NCI-H2227 (cell line): Measurements from ENCODE around the gene FARS2.

Experiments used
- DNase-seq: peaks from one replicate; lab custom pipeline; 2025; ENCODE audit not compliant: unreplicated experiment; lab: John Stamatoyannopoulos, UW

Gene FARS2

DNA sequence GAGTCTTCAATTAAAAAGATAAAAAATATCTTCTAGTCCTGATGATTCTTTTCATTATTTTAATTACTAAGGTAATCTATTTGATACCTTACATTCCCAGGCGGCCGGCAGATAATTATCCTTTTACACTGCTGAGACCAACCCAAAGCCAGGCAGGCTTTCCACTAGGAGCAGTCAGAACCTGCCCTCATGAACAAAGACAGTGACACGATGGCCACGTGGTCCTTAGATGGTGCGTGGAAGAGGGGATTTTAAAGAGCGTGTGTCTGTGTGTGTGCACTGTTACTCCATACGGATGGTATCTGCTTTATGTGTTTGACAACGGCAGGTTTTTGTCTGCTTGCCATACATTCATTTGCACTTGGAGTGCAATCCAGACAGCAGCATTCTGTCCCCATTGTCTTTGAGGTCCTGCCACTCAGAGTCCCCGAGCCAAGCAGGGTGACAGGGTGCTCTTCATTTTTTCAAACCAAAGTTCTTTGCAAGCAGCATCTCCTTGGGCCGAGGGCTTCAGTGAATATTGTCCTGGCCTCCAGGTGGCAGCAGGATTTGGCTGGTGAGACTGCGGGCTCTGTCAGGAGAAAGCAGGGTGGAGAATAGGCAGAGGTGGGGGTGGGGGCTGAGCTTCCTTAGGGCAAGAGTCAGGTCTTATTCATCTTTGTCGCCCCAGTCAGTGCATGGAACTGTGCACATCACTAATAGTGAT lies 484.9 kb downstream of the FARS2 start:
- DNase-seq: no peak

DNA sequence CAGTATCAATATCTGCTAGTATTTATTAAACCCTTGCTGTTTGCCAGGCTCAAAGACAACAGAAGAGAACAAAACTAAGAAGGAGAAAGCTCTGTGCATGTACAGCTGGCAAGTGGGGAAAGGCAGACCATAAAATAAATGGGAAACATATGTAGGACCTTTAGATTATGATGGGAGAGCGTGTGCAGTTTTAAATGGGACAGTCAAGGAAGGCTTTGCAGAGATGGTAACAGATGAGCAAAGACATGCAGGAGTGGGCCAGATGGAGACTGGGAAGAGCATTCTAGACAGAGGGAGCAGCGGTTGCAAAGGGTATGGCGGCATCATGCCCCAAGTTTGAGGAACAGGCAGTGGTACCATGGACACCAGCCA lies 485.4 kb downstream of the FARS2 start:
- no peak for DNase-seq

DNA sequence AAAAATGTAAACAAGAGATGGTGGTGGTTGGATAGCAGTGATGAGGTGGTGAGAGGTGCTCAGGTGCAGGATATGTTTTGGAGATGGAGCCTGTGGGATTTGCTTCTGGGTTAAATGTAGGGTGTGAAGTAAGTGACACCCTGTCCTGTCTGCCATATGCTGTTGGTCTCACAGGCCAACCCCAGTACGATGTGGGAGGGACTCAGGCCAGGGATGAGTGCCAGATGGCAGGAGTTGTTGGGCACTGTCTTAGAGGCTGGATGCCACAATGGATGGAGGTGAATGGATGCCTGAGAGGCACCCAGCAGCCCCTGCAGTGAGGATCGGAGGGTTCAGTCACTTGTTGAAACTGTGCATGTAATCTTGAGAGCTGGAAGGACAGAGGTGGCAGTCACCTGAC lies 486.1 kb downstream of the FARS2 start:
- no peak for DNase-seq

DNA sequence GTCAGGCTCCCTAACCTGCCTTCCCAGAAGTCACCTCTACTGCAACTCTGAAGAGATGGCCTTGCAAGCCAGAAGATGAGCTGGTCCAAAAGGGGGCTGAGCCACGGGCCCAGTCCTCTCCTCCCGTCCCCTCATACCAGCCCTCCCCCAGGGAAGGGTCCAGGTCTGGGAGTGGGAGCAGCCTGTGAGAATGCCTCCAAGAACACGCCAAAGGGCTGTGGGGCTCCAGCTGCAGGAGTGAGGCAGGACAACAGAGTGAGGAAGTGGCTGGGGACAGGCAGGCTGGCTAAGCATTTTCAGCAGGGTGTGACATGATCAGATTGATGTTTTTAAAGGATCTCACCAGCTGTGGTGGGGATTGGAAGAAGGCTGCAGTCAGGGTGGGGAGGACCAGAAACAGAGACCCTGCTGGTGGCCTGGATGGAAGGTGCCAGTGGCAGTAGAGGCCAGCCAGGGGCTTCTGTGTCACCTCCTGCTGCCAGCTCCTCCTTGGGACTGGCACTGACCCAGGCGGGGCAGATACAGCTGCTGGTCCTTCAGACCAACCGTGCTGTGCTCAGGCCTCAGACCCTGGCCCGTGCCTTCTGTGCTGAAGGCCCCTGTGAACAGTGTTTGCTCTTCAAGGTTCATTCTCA lies 487.8 kb downstream of the FARS2 start:
- no peak for DNase-seq

DNA sequence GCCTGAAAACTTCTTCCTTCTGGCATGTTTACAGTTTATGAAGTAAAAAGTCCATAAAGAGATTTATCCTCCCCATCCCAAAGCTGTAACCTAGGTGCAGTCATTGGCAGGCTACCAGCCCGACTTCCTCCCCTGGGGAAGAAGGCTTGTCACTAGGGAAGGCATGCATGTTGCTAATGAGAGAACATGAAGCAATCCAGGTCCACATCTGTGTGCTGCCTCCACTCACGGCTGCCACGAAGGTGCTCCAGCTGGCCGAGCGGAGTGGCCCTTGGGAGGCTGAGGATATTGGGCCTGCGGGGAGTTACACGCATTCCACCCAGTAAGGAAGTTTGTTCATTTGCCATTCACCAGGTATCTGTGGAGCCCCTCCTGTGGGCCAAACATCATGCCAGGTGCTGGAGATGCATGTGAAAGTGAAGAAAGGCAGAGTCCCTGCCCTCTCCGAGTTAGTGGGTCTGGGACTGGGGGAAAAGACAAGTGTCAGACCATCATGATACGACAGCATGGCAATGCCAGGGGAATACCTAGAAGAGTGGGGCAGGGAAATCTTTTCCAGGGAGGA lies 488.4 kb downstream of the FARS2 start:
- no peak for DNase-seq

DNA sequence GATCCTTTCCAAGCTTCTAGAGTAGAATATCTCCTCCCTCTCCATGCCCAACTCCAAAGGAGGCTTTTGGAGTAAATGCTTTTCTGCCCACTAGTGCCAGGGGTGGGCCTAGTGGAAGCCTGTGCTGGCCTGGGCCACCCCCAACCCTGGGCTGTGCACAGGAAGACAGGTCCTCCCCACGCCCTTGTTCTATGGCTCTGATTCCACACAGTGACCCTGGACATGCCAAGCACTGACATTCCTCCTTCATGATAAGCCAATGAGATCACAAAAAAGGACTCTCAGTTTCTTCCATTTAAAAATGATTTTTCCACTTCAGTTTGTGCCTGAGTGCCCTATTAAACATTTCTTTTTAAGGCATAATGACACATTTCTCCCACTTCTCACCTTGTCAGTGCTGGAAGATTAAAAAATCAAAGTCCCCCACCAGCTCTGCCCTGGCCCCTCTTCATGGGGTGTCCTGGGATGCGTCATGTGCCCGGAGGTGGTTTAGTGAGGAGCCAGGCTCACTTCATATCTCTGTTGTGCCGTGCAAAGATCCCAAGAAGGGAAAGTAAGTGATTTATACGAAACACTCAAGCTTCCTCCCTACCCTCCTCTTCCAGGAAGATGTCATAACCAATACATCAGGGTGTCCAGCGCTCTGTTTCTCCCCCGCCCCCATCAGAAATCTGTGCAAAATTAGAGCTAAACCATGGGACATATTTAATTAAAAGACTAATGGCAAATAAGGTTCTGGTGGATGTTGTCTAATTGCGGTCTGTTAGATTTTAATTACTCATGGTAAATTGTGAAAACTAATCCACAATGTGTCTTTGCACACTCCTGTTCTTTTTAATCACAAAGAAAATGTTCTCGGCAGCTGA lies 490.4 kb downstream of the FARS2 start:
- no peak for DNase-seq

DNA sequence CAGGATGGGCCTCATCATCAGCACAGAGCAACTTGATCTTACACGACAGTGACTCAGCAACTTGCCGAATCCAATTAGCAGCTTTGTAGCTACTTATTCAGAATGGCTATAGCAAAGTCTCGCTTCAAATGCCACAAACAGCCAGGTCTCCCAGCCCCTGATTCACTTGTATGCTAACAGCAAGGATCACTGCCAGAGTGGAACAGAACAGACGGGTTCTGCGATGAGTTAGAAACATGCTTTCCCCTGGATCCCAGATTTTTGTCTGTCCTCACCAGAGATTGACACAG lies 491.0 kb downstream of the FARS2 start:
- no peak for DNase-seq

DNA sequence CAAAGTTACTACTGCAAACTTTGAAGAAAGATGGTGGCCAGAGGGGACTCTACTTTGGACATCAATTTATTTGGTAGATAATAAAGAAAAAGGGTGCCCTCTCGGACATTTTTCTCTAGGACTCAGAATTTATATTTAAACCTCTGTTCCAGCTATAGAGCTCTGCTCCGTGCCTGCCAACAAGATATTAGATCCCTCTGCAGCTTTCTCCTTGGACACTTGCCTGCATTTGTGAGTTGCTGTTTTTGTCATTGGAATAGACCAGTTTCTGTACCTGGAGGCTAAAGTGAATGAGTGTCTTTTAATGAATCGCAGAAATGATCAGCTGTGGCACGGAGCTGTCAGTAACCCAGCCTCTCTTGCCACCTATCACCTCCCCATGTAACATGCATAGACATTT lies 491.9 kb downstream of the FARS2 start:
- DNase-seq: no peak

DNA sequence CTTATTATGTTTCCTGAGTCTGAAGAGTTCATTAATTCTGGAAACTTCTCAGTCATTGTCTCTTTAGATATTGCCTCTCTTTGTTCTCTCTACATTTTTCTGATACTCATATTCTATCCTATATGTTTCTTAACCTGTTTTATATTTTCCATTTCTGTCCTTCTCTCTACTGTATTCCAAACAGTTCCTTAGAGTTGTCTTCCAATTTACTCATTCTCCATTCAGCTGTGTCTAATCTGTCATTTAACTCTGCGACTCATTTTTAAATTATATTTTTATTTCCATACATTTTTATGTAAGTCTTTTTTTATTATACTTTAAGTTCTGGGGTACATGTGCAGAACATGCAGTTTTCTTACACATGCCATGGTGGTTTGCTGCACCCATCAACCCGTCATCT lies 493.6 kb downstream of the FARS2 start:
- no peak for DNase-seq

DNA sequence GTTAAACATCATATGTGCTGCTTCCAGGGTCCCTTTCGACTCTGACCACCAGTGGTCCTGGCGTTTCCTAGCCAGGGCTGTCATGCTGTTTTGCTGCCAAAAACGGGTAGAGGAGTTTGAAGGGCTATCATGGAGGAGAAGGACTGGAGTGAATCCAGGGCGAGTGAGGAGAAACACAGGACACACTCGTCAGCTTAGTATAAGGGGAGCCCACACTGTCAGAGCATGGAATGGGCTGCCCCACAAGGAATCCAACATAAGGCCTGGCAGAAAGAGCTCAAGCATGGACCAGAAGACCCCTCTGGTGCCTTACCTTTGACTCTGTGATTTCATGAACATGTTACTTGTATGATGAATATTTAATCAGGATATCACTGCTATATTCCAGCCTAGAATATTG lies 498.3 kb downstream of the FARS2 start:
- DNase-seq: no peak

DNA sequence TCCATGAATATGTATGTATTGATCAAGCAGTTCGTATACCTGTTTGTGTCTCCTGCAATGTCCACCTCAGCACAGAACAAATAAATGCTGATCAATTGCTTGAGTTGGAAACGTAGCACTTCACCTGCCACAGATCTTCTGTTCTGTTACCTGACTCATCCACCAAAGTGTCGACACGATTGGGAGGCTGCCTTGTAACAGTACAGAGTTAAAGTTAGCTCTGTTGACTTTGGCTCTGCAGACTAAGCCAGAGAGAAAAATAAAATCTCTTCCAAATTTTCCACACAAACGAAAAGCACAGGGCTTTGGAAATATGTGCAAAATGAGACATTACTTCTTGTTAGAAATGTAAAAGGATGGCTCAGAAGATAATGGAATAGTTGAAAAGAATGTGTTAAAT lies 500.1 kb downstream of the FARS2 start:
- DNase-seq: no peak

DNA sequence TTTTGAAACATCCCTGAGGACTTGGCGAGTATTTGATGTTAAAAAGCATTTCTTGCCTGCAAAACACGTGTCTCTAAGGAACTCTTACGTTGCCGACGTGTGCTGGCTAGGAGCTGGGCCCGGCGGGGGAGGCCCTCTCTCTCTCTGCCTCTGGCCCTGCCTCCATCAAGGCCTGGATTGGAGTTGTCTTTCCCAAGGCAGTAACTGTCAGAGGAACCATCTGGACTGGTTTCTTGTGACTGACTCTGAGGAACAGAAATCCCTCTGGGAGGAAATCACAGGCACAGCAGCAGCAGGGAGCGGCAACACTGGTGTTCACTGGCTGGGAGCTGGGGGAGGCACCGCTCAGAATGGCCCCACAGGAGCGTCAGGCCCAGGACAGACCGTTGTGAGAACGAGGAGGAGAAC lies 501.3 kb downstream of the FARS2 start:
- no peak for DNase-seq

DNA sequence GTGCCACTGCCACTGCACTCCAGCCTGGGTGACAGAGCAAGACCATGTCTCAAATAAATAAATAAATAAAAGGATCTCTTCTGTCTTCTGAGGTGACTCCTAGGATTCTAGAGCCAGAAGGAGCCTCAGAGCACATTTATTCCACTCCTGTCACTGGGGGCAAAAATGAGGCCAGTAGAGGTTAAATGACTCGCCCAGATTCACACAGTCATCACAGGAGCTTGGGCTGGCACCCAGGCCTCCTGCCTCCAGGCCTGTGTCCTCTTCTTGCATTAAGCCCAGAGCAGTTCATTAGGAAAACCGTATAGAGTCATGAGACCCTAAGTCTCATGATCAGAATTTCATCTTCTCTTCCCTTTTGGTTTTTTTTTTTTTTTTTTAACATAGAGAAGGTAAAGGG lies 502.1 kb downstream of the FARS2 start:
- no peak for DNase-seq

DNA sequence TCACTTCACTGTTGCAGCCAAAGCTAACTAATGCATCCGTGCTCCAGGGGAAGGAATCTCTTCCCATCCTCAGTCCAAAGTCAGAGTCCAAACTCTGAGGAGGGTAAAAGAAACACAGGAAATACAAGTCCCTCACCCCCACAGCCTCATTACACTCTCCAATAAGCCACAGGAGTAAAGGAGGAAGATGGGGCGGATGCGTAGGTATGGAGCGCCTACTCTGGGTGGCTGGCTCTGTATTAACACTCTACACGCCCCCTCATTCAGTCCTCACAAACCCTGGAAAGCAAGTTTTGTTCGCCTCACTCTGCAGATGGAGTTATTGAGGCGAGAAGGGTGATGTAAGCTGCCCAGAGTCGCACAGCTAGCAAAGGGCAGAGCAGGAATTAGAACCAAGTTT lies 502.6 kb downstream of the FARS2 start:
- no peak for DNase-seq

DNA sequence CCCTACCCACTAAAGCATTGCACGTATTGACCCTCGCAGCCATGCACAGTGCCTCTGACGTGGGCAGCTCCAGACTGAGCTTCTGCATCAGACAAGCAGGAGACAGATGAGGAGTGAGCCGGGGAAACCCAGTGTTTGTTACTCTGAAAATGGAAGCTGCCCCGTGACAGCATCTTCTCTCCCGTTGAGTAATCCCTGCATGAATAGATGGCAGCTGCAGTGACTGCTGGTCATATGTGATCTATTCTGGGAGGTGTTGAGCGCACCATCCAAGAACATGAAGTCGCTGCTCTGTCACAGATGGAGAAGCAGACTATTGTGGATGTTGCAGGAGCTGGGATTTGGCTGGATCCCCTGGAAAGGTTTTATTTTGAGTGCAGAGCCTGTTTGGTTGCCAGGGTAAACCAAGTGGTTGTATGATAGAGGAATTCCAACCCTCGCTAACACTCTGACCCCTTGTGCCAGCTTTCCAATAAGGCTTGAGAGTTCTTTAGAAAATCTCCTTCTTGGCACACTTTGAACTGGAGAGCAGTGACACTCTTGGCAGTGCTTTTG lies 503.2 kb downstream of the FARS2 start:
- DNase-seq: no peak

DNA sequence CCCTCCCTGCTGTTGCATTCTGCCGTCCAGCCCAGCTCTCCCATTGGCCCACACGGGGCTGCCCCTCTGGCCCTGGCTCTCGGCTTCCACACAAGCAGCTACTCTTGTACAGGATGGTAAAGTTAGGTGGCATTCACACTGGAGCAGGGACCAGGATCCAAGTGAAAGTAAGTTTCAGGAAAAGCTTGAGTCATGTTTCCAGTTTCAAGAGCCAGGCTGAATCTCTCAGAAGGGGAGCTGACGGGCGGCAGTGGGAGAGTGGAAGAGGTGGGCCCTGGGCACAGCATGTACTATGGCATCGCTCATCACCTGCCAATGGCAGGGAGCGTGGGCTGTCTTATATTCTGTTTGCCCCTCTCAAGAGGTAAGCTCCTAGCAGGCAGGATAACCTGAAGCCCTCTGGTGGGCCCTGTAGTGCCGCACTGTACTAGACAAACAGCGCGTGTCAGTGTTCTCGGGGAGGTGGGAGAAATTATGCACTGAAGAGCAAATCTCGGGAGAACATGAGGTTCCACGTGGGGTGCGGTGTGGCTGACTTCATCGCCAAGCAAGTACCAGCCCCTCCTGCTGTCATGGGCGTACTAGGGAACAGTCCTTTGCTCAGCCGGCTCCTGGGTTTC lies 503.9 kb downstream of the FARS2 start:
- no peak for DNase-seq

DNA sequence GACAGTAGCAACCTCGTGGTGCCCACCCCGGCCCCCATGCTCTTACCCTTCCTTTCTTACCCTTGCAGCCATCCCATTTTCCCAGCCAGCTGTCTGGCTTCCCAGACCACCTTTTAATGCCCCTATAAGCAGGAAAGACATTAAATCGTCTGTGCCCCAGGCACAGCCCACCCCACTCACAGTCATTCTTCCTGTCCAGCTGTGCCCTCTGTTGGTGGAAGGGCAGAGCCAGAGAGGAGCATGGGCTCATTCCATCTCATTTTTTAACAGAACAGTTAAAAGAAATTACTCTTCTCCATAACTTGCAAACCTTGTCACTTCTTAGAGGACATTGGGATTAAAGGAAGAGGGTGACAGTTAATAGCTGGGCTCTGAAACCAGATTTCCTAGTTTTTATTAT lies 504.9 kb downstream of the FARS2 start:
- no peak for DNase-seq

DNA sequence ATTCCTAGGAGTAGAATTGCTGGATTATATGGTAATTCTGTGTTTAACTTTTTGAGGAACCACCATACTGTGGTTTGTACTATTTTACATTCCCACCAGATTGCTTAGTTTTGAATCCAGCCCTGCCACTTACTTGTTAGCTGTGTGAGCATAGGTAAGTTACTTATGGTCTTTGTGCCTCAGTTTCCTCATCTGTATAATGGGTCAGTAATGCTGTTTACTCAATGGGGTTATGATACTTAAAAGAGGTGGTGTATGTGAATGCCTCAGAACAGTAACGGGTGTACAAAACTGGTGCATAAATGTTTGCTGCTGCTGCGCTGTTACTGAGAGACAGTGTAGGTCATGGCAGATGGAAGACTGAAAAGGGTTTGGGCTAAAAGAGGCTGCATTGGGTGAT lies 506.2 kb downstream of the FARS2 start:
- DNase-seq: no peak

DNA sequence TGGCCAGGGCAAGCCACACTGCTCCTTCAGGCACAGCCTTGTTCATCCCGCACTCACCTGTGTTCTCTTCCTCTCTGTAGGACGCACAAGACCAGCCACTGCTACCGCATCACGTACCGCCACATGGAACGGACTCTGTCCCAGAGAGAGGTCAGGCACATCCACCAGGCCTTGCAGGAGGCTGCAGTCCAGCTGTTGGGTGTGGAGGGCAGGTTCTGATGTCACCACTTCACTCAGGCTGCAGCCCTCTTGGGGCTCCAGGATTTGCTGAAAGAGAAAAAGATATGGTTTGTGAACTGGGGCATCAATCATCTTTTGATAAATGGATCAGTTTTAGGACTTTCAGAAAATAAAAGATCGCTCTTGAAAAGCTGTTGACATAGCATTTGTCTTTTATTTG lies 509.9 kb downstream of the FARS2 start:
- DNase-seq: no peak

DNA sequence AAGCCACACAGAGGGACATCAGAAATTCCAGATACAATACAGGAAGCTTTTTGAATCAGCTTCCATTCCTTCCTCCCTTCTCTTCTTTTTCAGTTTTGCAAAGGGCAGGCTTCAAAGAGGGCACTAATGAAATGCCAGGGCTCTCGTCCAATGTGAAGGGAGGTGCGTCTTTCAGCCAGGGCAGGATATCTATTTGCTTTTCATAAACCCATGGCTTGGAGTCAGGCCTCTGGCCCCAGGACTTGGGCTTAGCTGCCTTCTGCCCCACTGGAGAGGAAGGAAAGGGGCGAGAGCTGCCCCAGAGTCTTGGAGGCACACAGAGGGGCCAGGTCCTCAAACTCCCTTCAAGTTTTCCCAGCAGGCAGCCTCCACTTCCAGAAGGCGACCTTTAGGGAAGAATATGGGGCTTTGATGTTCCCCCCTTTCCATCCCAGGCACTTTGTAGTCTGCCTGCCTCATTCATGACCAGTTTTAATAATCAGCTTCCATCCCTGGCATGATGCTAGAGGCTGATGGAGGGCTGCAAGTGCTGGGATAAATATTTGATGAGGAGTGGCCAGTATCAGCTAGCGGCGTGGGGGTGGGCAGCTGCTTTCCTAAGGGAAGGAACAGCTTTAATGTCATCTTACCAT lies 510.6 kb downstream of the FARS2 start:
- no peak for DNase-seq
